GM12873 (cell line): ENCODE data around the gene HAUS2.

ENCODE experiments used
- CTCF ChIP-seq: IDR thresholded peaks from 2 replicates; pipeline ENCODE4 v1.5.1; 2012; ENCODE audit warnings: low read depth, mild to moderate bottlenecking, moderate library complexity, low read length, control low read depth; ENCODE audit not compliant: insufficient read depth; ENCODE audit errors: missing control alignments

The HAUS2 gene

GRCh38 chr15:42604894-42605744 lies 56.5 kb downstream of the HAUS2 start:
- no peak for TF ChIP-seq CTCF

GRCh38 chr15:42605796-42606195 lies 57.2 kb downstream of the HAUS2 start:
- TF ChIP-seq CTCF: no peak

- no peak for TF ChIP-seq CTCF
These were observed 59.5 kb downstream of the HAUS2 start for GRCh38 chr15:42608110-42608531.

- TF ChIP-seq CTCF: no peak
These were observed 60.3 kb downstream of the HAUS2 start for GRCh38 chr15:42608752-42609488.

GRCh38 chr15:42611532-42611931 lies 62.9 kb downstream of the HAUS2 start:
- TF ChIP-seq CTCF: no peak

GRCh38 chr15:42612367-42612912 lies 63.8 kb downstream of the HAUS2 start:
- TF ChIP-seq CTCF: no peak

- no peak for TF ChIP-seq CTCF
These were observed 67.5 kb downstream of the HAUS2 start for GRCh38 chr15:42616107-42616506.
